Activated CD4-positive, alpha-beta T cell treated with anti-CD3 and anti-CD28 coated beads for 1 hour (primary cell): ENCODE results near the gene SEC14L2.

Experiments used
- DNase-seq: peaks from one replicate; pipeline ENCODE4 v3.0.0-alpha.2; 2020

SEC14L2 gene

GRCh38 chr22:30408388-30409102 lies 11.7 kb downstream of the SEC14L2 start:
- DNase-seq = no peak

- no peak for DNase-seq
Observed at GRCh38 chr22:30411780-30412179, 15.0 kb downstream of the SEC14L2 start.

GRCh38 chr22:30413001-30413400 lies 16.2 kb downstream of the SEC14L2 start:
- no peak for DNase-seq

GRCh38 chr22:30413745-30414524 lies 17.1 kb downstream of the SEC14L2 start:
- no peak for DNase-seq

GRCh38 chr22:30414525-30415047 lies 17.8 kb downstream of the SEC14L2 start:
- no peak for DNase-seq

- no peak for DNase-seq
Observed at GRCh38 chr22:30416403-30416802, 19.6 kb downstream of the SEC14L2 start.

GRCh38 chr22:30416837-30417236 lies 20.0 kb downstream of the SEC14L2 start:
- DNase-seq = no peak

- DNase-seq = no peak
Observed at GRCh38 chr22:30420347-30421125, 23.7 kb downstream of the SEC14L2 start.

- no peak for DNase-seq
Observed at GRCh38 chr22:30421695-30422480, 25.1 kb downstream of the SEC14L2 start.

- DNase-seq = no peak
Observed at GRCh38 chr22:30422481-30423300, 25.9 kb downstream of the SEC14L2 start.

- DNase-seq = no peak
Observed at GRCh38 chr22:30423301-30423958, 26.6 kb downstream of the SEC14L2 start.

GRCh38 chr22:30423959-30424533 lies 27.2 kb downstream of the SEC14L2 start:
- peak; percentile 97 for DNase-seq

- DNase-seq = no peak
Observed at GRCh38 chr22:30424534-30425326, 27.9 kb downstream of the SEC14L2 start.

- DNase-seq = no peak
Observed at GRCh38 chr22:30425327-30425615, 28.5 kb downstream of the SEC14L2 start.

- peak; percentile 24 for DNase-seq
Observed at GRCh38 chr22:30425616-30426387, 29.0 kb downstream of the SEC14L2 start, which contains the start of gene MTFP1. Gene MTFP1, plus strand, starts transcription at chr22:30425768. Its CDS starts 112 bp downstream, at chr22:30425880.

GRCh38 chr22:30426388-30427353 lies 29.9 kb downstream of the SEC14L2 start:
- peak; percentile 68 for DNase-seq

- no peak for DNase-seq
Observed at GRCh38 chr22:30427871-30428270, 31.1 kb downstream of the SEC14L2 start.

- no peak for DNase-seq
Observed at GRCh38 chr22:30429887-30430286, 33.1 kb downstream of the SEC14L2 start.
